WTC11 (cell line): Measurements from ENCODE around the gene NPAS3. TPM values are rescaled to one million over a fixed set of nuclear protein-coding genes. Genes with fewer than 3 reads are reported as not detected.

Source experiments
- ATAC-seq: fragments of 200-7000 bp; cut with Tn5 transposase; 2 replicates; pipeline ENCODE4 v1.10.0; 2021; ENCODE audit warnings: mild to moderate bottlenecking, moderate library complexity
- CTCF ChIA-PET: fragments of 300-600 bp; sonication (Branson Sonifier 250); formaldehyde crosslinking; loops from one replicate; lab custom pipeline; 2021; ENCODE audit warnings: antibody characterized with exemption; lab: Charles Lee
- POLR2A ChIA-PET: fragments of 350-600 bp; sonication (Branson Sonifier 250); formaldehyde crosslinking; loops from one replicate; lab custom pipeline; 2021; ENCODE audit warnings: antibody characterized with exemption; lab: Charles Lee
- DNase-seq: peaks from one replicate; pipeline ENCODE4 v3.0.0; 2021; ENCODE audit warnings: low spot score
- H3K27ac Mint-ChIP-seq: 2 replicates; pipeline ENCODE4 v1.8.0; 2021; ENCODE audit warnings: mixed read lengths
- H3K27me3 Mint-ChIP-seq: 2 replicates; pipeline ENCODE4 v1.8.0; 2021; ENCODE audit warnings: low read depth, mild to moderate bottlenecking, moderate library complexity, mixed read lengths
- H3K36me3 Mint-ChIP-seq: 2 replicates; pipeline ENCODE4 v1.8.0; 2021; ENCODE audit warnings: mixed read lengths
- H3K4me1 Mint-ChIP-seq: 2 replicates; pipeline ENCODE4 v1.8.0; 2022; ENCODE audit warnings: mixed read lengths
- H3K4me3 Mint-ChIP-seq: 2 replicates; pipeline ENCODE4 v1.8.0; 2021; ENCODE audit warnings: mild to moderate bottlenecking, moderate library complexity, mixed read lengths
- H3K9me3 Mint-ChIP-seq: 2 replicates; pipeline ENCODE4 v1.8.0; 2021; ENCODE audit warnings: mixed read lengths
- ATF6 ChIP-seq: sonication (generic); formaldehyde crosslinking; IDR thresholded peaks from 2 replicates; pipeline ENCODE4 v1.8.1; 2023; ENCODE audit warnings: mild to moderate bottlenecking, missing genetic modification reagents
- CREB1 ChIP-seq: sonication (generic); formaldehyde crosslinking; IDR thresholded peaks from 2 replicates; pipeline ENCODE4 v1.8.0; 2023; ENCODE audit warnings: mild to moderate bottlenecking, missing genetic modification reagents
- FOXP1 ChIP-seq: sonication (generic); formaldehyde crosslinking; IDR thresholded peaks from 2 replicates; pipeline ENCODE4 v1.8.0; 2022; ENCODE audit warnings: missing genetic modification reagents, mild to moderate bottlenecking, moderate library complexity, borderline replicate concordance
- GABPB1 ChIP-seq: sonication (generic); formaldehyde crosslinking; IDR thresholded peaks from 2 replicates; pipeline ENCODE4 v1.8.1; 2023; ENCODE audit warnings: mild to moderate bottlenecking, missing genetic modification reagents
- GRHL2 ChIP-seq: fragments of 250-450 bp; sonication (Bioruptor Pico); IDR thresholded peaks from 2 replicates; pipeline ENCODE4 v1.8.0; 2022; ENCODE audit warnings: mild to moderate bottlenecking, moderate library complexity; ENCODE audit not compliant: insufficient replicate concordance, severe bottlenecking
- KAT7 ChIP-seq: sonication (generic); formaldehyde crosslinking; IDR thresholded peaks from 2 replicates; pipeline ENCODE4 v1.8.1; 2023; ENCODE audit warnings: missing genetic modification reagents, mild to moderate bottlenecking, borderline replicate concordance
- NR2C2 ChIP-seq: sonication (generic); formaldehyde crosslinking; IDR thresholded peaks from 2 replicates; pipeline ENCODE4 v1.8.0; 2022; ENCODE audit warnings: mild to moderate bottlenecking, missing genetic modification reagents
- NR3C1 ChIP-seq: sonication (generic); formaldehyde crosslinking; conservative IDR thresholded peaks from 2 replicates; pipeline ENCODE4 v1.8.1; 2023; ENCODE audit warnings: low read depth, mild to moderate bottlenecking, missing genetic modification reagents
- PREB ChIP-seq: sonication (generic); formaldehyde crosslinking; IDR thresholded peaks from 2 replicates; pipeline ENCODE4 v1.8.1; 2022; ENCODE audit warnings: mild to moderate bottlenecking, missing genetic modification reagents, moderate library complexity, borderline replicate concordance
- PRRX2 ChIP-seq: fragments of 250-450 bp; sonication (Bioruptor Pico); IDR thresholded peaks from 2 replicates; pipeline ENCODE4 v1.8.0; 2021; ENCODE audit warnings: mild to moderate bottlenecking
- SOX15 ChIP-seq: fragments of 250-450 bp; sonication (Bioruptor Pico); IDR thresholded peaks from 2 replicates; pipeline ENCODE4 v1.9.0; 2021; ENCODE audit warnings: mild to moderate bottlenecking
- SP1 ChIP-seq: sonication (generic); formaldehyde crosslinking; conservative IDR thresholded peaks from 2 replicates; pipeline ENCODE4 v1.8.1; 2022; ENCODE audit warnings: missing genetic modification reagents
- ZNF138 ChIP-seq: sonication (generic); formaldehyde crosslinking; conservative IDR thresholded peaks from 2 replicates; pipeline ENCODE4 v1.8.1; 2022; ENCODE audit warnings: mild to moderate bottlenecking, moderate library complexity, missing genetic modification reagents
- ZNF219 ChIP-seq: sonication (generic); formaldehyde crosslinking; IDR thresholded peaks from 2 replicates; pipeline ENCODE4 v1.8.0; 2023; ENCODE audit warnings: missing genetic modification reagents, mild to moderate bottlenecking, borderline replicate concordance
- ZNF232 ChIP-seq: sonication (generic); formaldehyde crosslinking; IDR thresholded peaks from 2 replicates; pipeline ENCODE4 v1.8.0; 2022; ENCODE audit warnings: mild to moderate bottlenecking, missing genetic modification reagents
- total RNA-seq: library from RNA; stranded (reverse); gene quantifications from 3 replicates; pipeline ENCODE4 v1.2.3, GENCODE V29; 2021
- TF ChIP-seq, protein P1 (sequence below): fragments of 250-450 bp; sonication (Bioruptor Pico); IDR thresholded peaks from 2 replicates; pipeline ENCODE4 v2.1.2; 2022; ENCODE audit warnings: mild to moderate bottlenecking, moderate library complexity
- TF ChIP-seq, protein P2 (sequence below): fragments of 250-450 bp; sonication (Bioruptor Pico); conservative IDR thresholded peaks from 2 replicates; pipeline ENCODE4 v1.9.0; 2021; ENCODE audit warnings: mild to moderate bottlenecking
- TF ChIP-seq, protein P3 (sequence below): fragments of 250-450 bp; sonication (Bioruptor Pico); IDR thresholded peaks from 2 replicates; pipeline ENCODE4 v1.8.0; 2021; ENCODE audit warnings: mild to moderate bottlenecking
- TF ChIP-seq, protein P4 (sequence below): sonication (generic); formaldehyde crosslinking; IDR thresholded peaks from 2 replicates; pipeline ENCODE4 v1.8.0; 2022; ENCODE audit warnings: mild to moderate bottlenecking, missing genetic modification reagents
- TF ChIP-seq, protein P5 (sequence below): sonication (generic); formaldehyde crosslinking; IDR thresholded peaks from 2 replicates; pipeline ENCODE4 v1.8.1; 2023; ENCODE audit warnings: mild to moderate bottlenecking, moderate library complexity, missing genetic modification reagents
- TF ChIP-seq, protein P6 (sequence below): sonication (generic); formaldehyde crosslinking; IDR thresholded peaks from 2 replicates; pipeline ENCODE4 v1.8.1; 2022; ENCODE audit warnings: low read depth, missing genetic modification reagents, borderline replicate concordance

NPAS3 gene
- total RNA-seq, 1 experiment from 2014 or later, result 3.2 TPM

- CTCF ChIA-PET, result no interaction called here
- no peaks in the 10 kb centered on the region for H3K27me3 Mint-ChIP-seq
- TF ChIP-seq NR3C1 (CRISPR knock-in tag) (no peak), NR2C2 (CRISPR knock-in tag) (no peak), GRHL2 (CRISPR knock-in tag) (no peak), SOX15 (CRISPR knock-in tag) (no peak)
- TF ChIP-seq, protein P1, sequence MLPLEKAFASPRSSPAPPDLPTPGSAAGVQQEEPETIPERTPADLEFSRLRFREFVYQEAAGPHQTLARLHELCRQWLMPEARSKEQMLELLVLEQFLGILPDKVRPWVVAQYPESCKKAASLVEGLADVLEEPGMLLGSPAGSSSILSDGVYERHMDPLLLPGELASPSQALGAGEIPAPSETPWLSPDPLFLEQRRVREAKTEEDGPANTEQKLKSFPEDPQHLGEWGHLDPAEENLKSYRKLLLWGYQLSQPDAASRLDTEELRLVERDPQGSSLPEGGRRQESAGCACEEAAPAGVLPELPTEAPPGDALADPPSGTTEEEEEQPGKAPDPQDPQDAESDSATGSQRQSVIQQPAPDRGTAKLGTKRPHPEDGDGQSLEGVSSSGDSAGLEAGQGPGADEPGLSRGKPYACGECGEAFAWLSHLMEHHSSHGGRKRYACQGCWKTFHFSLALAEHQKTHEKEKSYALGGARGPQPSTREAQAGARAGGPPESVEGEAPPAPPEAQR (CRISPR knock-in tag), result no peak
- TF ChIP-seq, protein P2, sequence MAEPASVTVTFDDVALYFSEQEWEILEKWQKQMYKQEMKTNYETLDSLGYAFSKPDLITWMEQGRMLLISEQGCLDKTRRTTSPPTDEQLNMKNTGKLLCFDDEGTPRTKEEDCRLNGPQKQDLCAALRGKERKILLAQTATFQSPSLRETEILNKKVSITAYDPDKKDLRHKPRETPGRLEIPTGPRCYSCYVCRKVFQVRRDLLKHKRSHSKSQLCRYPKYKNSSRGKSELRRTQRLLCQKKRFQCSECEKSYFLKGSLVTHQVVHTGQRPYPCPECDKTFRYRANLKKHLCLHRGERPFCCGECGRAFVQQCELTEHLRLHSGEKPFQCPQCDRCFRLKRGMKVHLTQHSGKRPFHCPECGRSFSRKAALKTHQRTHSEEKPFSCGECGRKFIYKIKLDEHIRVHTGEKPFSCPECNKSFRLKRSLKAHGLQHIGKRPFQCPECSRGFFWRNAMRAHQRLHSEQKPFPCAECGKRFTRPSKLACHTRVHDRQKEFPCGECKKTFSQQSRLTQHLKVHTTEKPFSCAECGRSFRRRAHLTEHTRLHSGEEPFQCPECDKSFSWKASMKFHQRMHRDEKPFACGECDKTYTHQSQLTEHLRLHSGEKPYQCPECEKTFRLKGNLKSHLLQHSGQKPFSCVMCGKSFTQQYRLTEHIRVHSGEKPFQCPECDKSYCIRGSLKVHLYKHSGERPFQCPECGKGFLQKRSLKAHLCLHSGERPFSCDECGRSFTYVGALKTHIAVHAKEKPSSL (CRISPR knock-in tag), result no peak
- no peaks in the 10 kb centered on the region for H3K4me1 Mint-ChIP-seq
- peaks cover 12% of the 10 kb centered on the region; the same call in 1 of the 2 replicates for H3K36me3 Mint-ChIP-seq
- no peak for ATAC-seq
- DNase-seq, result no peak
- no peak overlapping the region for H3K4me3 Mint-ChIP-seq
- POLR2A ChIA-PET, result no interaction called here
- peaks cover 18% of the 10 kb centered on the region for H3K9me3 Mint-ChIP-seq
- no peak overlapping the region for H3K27ac Mint-ChIP-seq
These were observed 806.5 kb downstream of the NPAS3 start for GRCh38 chr14:33745163-33745562.

GRCh38 chr14:33747749-33748148, 809.1 kb downstream of the NPAS3 start:
- no peaks in the 10 kb centered on the region for H3K27me3 Mint-ChIP-seq
- no peaks in the 10 kb centered on the region for H3K4me1 Mint-ChIP-seq
- DNase-seq (no peak), ATAC-seq (no peak)
- ChIA-PET CTCF (no interaction called here), POLR2A (no interaction called here)
- H3K36me3 Mint-ChIP-seq, result peaks cover 11% of the 10 kb centered on the region; the same call in 1 of the 2 replicates
- no peak overlapping the region for H3K4me3 Mint-ChIP-seq
- TF ChIP-seq ZNF138, result no peak
- TF ChIP-seq, protein P3, sequence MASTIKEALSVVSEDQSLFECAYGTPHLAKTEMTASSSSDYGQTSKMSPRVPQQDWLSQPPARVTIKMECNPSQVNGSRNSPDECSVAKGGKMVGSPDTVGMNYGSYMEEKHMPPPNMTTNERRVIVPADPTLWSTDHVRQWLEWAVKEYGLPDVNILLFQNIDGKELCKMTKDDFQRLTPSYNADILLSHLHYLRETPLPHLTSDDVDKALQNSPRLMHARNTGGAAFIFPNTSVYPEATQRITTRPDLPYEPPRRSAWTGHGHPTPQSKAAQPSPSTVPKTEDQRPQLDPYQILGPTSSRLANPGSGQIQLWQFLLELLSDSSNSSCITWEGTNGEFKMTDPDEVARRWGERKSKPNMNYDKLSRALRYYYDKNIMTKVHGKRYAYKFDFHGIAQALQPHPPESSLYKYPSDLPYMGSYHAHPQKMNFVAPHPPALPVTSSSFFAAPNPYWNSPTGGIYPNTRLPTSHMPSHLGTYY (CRISPR knock-in tag), result no peak
- no peak for TF ChIP-seq SOX15 (CRISPR knock-in tag)
- no peak for TF ChIP-seq SP1 (CRISPR knock-in tag)
- TF ChIP-seq, protein P4, sequence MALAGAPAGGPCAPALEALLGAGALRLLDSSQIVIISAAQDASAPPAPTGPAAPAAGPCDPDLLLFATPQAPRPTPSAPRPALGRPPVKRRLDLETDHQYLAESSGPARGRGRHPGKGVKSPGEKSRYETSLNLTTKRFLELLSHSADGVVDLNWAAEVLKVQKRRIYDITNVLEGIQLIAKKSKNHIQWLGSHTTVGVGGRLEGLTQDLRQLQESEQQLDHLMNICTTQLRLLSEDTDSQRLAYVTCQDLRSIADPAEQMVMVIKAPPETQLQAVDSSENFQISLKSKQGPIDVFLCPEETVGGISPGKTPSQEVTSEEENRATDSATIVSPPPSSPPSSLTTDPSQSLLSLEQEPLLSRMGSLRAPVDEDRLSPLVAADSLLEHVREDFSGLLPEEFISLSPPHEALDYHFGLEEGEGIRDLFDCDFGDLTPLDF (CRISPR knock-in tag), result no peak
- TF ChIP-seq GABPB1 (CRISPR knock-in tag), result no peak
- no peak for TF ChIP-seq PREB (CRISPR knock-in tag)
- TF ChIP-seq ATF6 (CRISPR knock-in tag), result no peak
- TF ChIP-seq, protein P5, sequence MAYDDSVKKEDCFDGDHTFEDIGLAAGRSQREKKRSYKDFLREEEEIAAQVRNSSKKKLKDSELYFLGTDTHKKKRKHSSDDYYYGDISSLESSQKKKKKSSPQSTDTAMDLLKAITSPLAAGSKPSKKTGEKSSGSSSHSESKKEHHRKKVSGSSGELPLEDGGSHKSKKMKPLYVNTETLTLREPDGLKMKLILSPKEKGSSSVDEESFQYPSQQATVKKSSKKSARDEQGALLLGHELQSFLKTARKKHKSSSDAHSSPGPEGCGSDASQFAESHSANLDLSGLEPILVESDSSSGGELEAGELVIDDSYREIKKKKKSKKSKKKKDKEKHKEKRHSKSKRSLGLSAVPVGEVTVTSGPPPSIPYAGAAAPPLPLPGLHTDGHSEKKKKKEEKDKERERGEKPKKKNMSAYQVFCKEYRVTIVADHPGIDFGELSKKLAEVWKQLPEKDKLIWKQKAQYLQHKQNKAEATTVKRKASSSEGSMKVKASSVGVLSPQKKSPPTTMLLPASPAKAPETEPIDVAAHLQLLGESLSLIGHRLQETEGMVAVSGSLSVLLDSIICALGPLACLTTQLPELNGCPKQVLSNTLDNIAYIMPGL (CRISPR knock-in tag), result no peak
- no peak for TF ChIP-seq KAT7 (CRISPR knock-in tag)
- TF ChIP-seq, protein P6, sequence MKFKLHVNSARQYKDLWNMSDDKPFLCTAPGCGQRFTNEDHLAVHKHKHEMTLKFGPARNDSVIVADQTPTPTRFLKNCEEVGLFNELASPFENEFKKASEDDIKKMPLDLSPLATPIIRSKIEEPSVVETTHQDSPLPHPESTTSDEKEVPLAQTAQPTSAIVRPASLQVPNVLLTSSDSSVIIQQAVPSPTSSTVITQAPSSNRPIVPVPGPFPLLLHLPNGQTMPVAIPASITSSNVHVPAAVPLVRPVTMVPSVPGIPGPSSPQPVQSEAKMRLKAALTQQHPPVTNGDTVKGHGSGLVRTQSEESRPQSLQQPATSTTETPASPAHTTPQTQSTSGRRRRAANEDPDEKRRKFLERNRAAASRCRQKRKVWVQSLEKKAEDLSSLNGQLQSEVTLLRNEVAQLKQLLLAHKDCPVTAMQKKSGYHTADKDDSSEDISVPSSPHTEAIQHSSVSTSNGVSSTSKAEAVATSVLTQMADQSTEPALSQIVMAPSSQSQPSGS (CRISPR knock-in tag), result no peak
- TF ChIP-seq CREB1 (CRISPR knock-in tag), result no peak
- no peak for TF ChIP-seq ZNF232 (CRISPR knock-in tag)
- no peak for TF ChIP-seq ZNF219 (CRISPR knock-in tag)
- TF ChIP-seq FOXP1 (CRISPR knock-in tag), result no peak
- TF ChIP-seq PRRX2 (CRISPR knock-in tag), result no peak
- peaks cover 15% of the 10 kb centered on the region for H3K9me3 Mint-ChIP-seq
- no peak overlapping the region for H3K27ac Mint-ChIP-seq
